ENCODE results near the gene NCL. TPM values are rescaled to one million over a fixed set of nuclear protein-coding genes. Genes with fewer than 3 reads are reported as not detected.
"Not testable (repeated sequence)": the region's sequence is repeated elsewhere in the genome, so short reads cannot be mapped to it uniquely, and the experiment has no call there.

NCL gene
- total RNA-seq, 1 experiment from 2014 or later: 608 TPM

- TF ChIP-seq CTCF (IDR thresholded peaks at IDR 0.05; ENCODE audit: insufficient read depth in 1 of 2, low read depth in 1 of 2, low read length in 1 of 2, severe bottlenecking in 1 of 2, unreplicated experiment in 1 of 2): no peak
- CTCF ChIA-PET: no interaction called here
- H3K27ac Mint-ChIP-seq (ENCODE audit: unreplicated experiment): no peak overlapping the region
These were observed 53.0 kb downstream of the NCL start for GRCh38 chr2:231411237-231411636.

GRCh38 chr2:231410293-231411004 is 53.8 kb downstream of the NCL start:
- peak in 1 of 2 experiments; percentile 39 for TF ChIP-seq CTCF (IDR thresholded peaks at IDR 0.05; ENCODE audit: insufficient read depth in 1 of 2, low read depth in 1 of 2, low read length in 1 of 2, severe bottlenecking in 1 of 2, unreplicated experiment in 1 of 2)
- H3K27me3 ChIP-seq (replicated peaks; ENCODE audit: control insufficient read depth, insufficient read depth, low read length): no peaks in the 10 kb centered on the region
- H3K4me3 Mint-ChIP-seq (ENCODE audit: unreplicated experiment): no peak overlapping the region
- ChIA-PET CTCF (no interaction called here), POLR2A (no interaction called here)
- no peak for DNase-seq
- no peaks in the 10 kb centered on the region for H3K36me3 Mint-ChIP-seq (ENCODE audit: insufficient read depth, unreplicated experiment)
- H3K36me3 ChIP-seq (ENCODE audit: control insufficient read depth, insufficient read depth, low read length): no peaks in the 10 kb centered on the region
- H3K4me1 ChIP-seq: peaks cover 12% of the 10 kb centered on the region
- intact Hi-C loops (cut with micrococcal nuclease; ENCODE audit: unreplicated experiment): loop anchor here (5.0 kb wide), 1 partner anchor 42 kb away; no protein-coding TSS in a partner anchor
- H3K27ac Mint-ChIP-seq (ENCODE audit: unreplicated experiment): no peak overlapping the region
- H3K4me3 ChIP-seq (ENCODE audit: low read depth, low read length): no peak overlapping the region
- peaks cover 4% of the 10 kb centered on the region; the same call in 1 of the 2 replicates for H3K9me3 ChIP-seq
- BruUV-seq (replicated peaks): no TSS peak
- peaks cover 6% of the 10 kb centered on the region for H3K4me1 Mint-ChIP-seq (ENCODE audit: low read depth, unreplicated experiment)
- no peaks in the 10 kb centered on the region for H3K9me3 Mint-ChIP-seq (ENCODE audit: unreplicated experiment)
- no peaks in the 10 kb centered on the region for H3K27me3 Mint-ChIP-seq (ENCODE audit: insufficient read depth, unreplicated experiment)

More at GRCh38 chr2:231411237-231411636, 53.0 kb downstream of the NCL start:
- no peak overlapping the region for H3K4me3 ChIP-seq (ENCODE audit: low read depth, low read length)
- BruUV-seq (replicated peaks): no TSS peak
- H3K4me1 Mint-ChIP-seq (ENCODE audit: low read depth, unreplicated experiment): peaks cover 6% of the 10 kb centered on the region
- H3K27me3 Mint-ChIP-seq (ENCODE audit: insufficient read depth, unreplicated experiment): no peaks in the 10 kb centered on the region
- no peaks in the 10 kb centered on the region for H3K36me3 ChIP-seq (ENCODE audit: control insufficient read depth, insufficient read depth, low read length)
- H3K9me3 Mint-ChIP-seq (ENCODE audit: unreplicated experiment): no peaks in the 10 kb centered on the region
- H3K27me3 ChIP-seq (replicated peaks; ENCODE audit: control insufficient read depth, insufficient read depth, low read length): no peaks in the 10 kb centered on the region
- H3K4me3 Mint-ChIP-seq (ENCODE audit: unreplicated experiment): no peak overlapping the region
- no peaks in the 10 kb centered on the region for H3K36me3 Mint-ChIP-seq (ENCODE audit: insufficient read depth, unreplicated experiment)
- H3K4me1 ChIP-seq: peaks cover 12% of the 10 kb centered on the region
- no peak for DNase-seq
- peaks cover 4% of the 10 kb centered on the region; the same call in 1 of the 2 replicates for H3K9me3 ChIP-seq
- intact Hi-C loops (cut with micrococcal nuclease; ENCODE audit: unreplicated experiment): loop anchor here (5.0 kb wide), 1 partner anchor 41 kb away; no protein-coding TSS in a partner anchor
- POLR2A ChIA-PET: no interaction called here

- H3K27me3 Mint-ChIP-seq (ENCODE audit: insufficient read depth, unreplicated experiment): no peaks in the 10 kb centered on the region
- Histone ChIP-seq H3K36me3 (ENCODE audit: control insufficient read depth, insufficient read depth, low read length) (no peaks in the 10 kb centered on the region), H3K4me1 (peaks cover 12% of the 10 kb centered on the region), H3K4me3 (ENCODE audit: low read depth, low read length) (no peak overlapping the region), H3K27me3 (replicated peaks; ENCODE audit: control insufficient read depth, insufficient read depth, low read length) (no peaks in the 10 kb centered on the region), H3K9me3 (peaks cover 4% of the 10 kb centered on the region; the same call in 1 of the 2 replicates)
- CTCF ChIA-PET: interaction anchor here (0.6 kb wide), 1 partner anchor 185 kb away, joined by 4 read pairs; no protein-coding TSS in a partner anchor
- H3K4me1 Mint-ChIP-seq (ENCODE audit: low read depth, unreplicated experiment): peaks cover 6% of the 10 kb centered on the region
- no TSS peak for BruUV-seq (replicated peaks)
- DNase-seq: no peak
- H3K9me3 Mint-ChIP-seq (ENCODE audit: unreplicated experiment): no peaks in the 10 kb centered on the region
- no peaks in the 10 kb centered on the region for H3K36me3 Mint-ChIP-seq (ENCODE audit: insufficient read depth, unreplicated experiment)
- intact Hi-C loops (cut with micrococcal nuclease; ENCODE audit: unreplicated experiment): loop anchor here (5.0 kb wide), 1 partner anchor 43 kb away; no protein-coding TSS in a partner anchor
- no peak for TF ChIP-seq CTCF (IDR thresholded peaks at IDR 0.05; ENCODE audit: insufficient read depth in 1 of 2, low read depth in 1 of 2, low read length in 1 of 2, severe bottlenecking in 1 of 2, unreplicated experiment in 1 of 2)
- no peak overlapping the region for H3K4me3 Mint-ChIP-seq (ENCODE audit: unreplicated experiment)
- H3K27ac Mint-ChIP-seq (ENCODE audit: unreplicated experiment): no peak overlapping the region
- POLR2A ChIA-PET: no interaction called here
These were observed 54.5 kb downstream of the NCL start for GRCh38 chr2:231409776-231410175.

- H3K4me3 ChIP-seq (ENCODE audit: low read depth, low read length); H3K9me3 Mint-ChIP-seq (ENCODE audit: unreplicated experiment); H3K27ac Mint-ChIP-seq (ENCODE audit: unreplicated experiment); CTCF ChIA-PET; H3K27me3 Mint-ChIP-seq (ENCODE audit: insufficient read depth, unreplicated experiment); intact Hi-C loops (cut with micrococcal nuclease; ENCODE audit: unreplicated experiment); POLR2A ChIA-PET; H3K36me3 ChIP-seq (ENCODE audit: control insufficient read depth, insufficient read depth, low read length); H3K27me3 ChIP-seq (replicated peaks; ENCODE audit: control insufficient read depth, insufficient read depth, low read length); H3K36me3 Mint-ChIP-seq (ENCODE audit: insufficient read depth, unreplicated experiment); H3K4me3 Mint-ChIP-seq (ENCODE audit: unreplicated experiment); H3K4me1 ChIP-seq; DNase-seq; BruUV-seq (replicated peaks); H3K9me3 ChIP-seq; H3K4me1 Mint-ChIP-seq (ENCODE audit: low read depth, unreplicated experiment): not testable (repeated sequence)
These were observed 56.0 kb downstream of the NCL start for GRCh38 chr2:231408304-231408703.

- H3K27me3 ChIP-seq (replicated peaks; ENCODE audit: control insufficient read depth, insufficient read depth, low read length); H3K27me3 Mint-ChIP-seq (ENCODE audit: insufficient read depth, unreplicated experiment); CTCF ChIA-PET; H3K27ac Mint-ChIP-seq (ENCODE audit: unreplicated experiment); BruUV-seq (replicated peaks); H3K4me1 ChIP-seq; H3K9me3 Mint-ChIP-seq (ENCODE audit: unreplicated experiment); H3K36me3 ChIP-seq (ENCODE audit: control insufficient read depth, insufficient read depth, low read length); H3K4me3 Mint-ChIP-seq (ENCODE audit: unreplicated experiment); H3K36me3 Mint-ChIP-seq (ENCODE audit: insufficient read depth, unreplicated experiment); DNase-seq; H3K9me3 ChIP-seq; intact Hi-C loops (cut with micrococcal nuclease; ENCODE audit: unreplicated experiment); H3K4me1 Mint-ChIP-seq (ENCODE audit: low read depth, unreplicated experiment); H3K4me3 ChIP-seq (ENCODE audit: low read depth, low read length); POLR2A ChIA-PET: not testable (repeated sequence)
These were observed 56.6 kb downstream of the NCL start for GRCh38 chr2:231407686-231408085.
